CD8-positive, alpha-beta memory T cell (primary cell): ENCODE data around the gene ZNF687. TPM values are rescaled to one million over a fixed set of nuclear protein-coding genes. Genes with fewer than 3 reads are reported as not detected.

Experiments
- CTCF ChIA-PET: fragments of 350-600 bp; sonication (Branson Sonifier 250); formaldehyde crosslinking; loops from one replicate; lab custom pipeline; 2021; ENCODE audit warnings: antibody characterized with exemption; lab: Charles Lee
- POLR2A ChIA-PET: fragments of 350-600 bp; sonication (Branson Sonifier 250); formaldehyde crosslinking; loops from one replicate; lab custom pipeline; 2021; ENCODE audit warnings: antibody characterized with exemption; lab: Charles Lee
- DNase-seq, 5 donors: peaks; one replicate each; pipeline versions ENCODE4 v3.0.0 to v3.0.0-alpha.2; 2020 to 2022; ENCODE audit warnings: mixed read lengths in 1 of 5
- H3K27ac ChIP-seq: one replicate; pipeline ENCODE4 v1.7.0; 2013; ENCODE audit warnings: low read depth, mild to moderate bottlenecking, low read length, moderate library complexity
- H3K27me3 ChIP-seq: 2 replicates; pipeline ENCODE4 v1.7.0; 2013; ENCODE audit warnings: low read length, mild to moderate bottlenecking; ENCODE audit not compliant: insufficient read depth, poor library complexity, severe bottlenecking
- H3K36me3 ChIP-seq: 2 replicates; pipeline ENCODE4 v1.7.0; 2013; ENCODE audit warnings: mild to moderate bottlenecking, low read length, moderate library complexity; ENCODE audit not compliant: insufficient read depth
- H3K4me1 ChIP-seq: 2 replicates; pipeline ENCODE4 v1.7.0; 2013; ENCODE audit warnings: mild to moderate bottlenecking, low read length, moderate library complexity; ENCODE audit not compliant: insufficient read depth
- H3K4me3 ChIP-seq: 2 replicates; pipeline ENCODE4 v1.7.0; 2013; ENCODE audit warnings: mild to moderate bottlenecking, low read length
- H3K9me3 ChIP-seq: 2 replicates; pipeline ENCODE4 v1.7.0; 2013; ENCODE audit warnings: mild to moderate bottlenecking, low read length
- H3K27ac Mint-ChIP-seq, 8 donors: one replicate each; pipeline ENCODE4 v1.8.0; 2020 to 2021; ENCODE audit warnings: mixed read lengths in 8 of 8, mild to moderate bottlenecking in 6 of 8, inconsistent platforms in 3 of 8, moderate library complexity in 3 of 8
- H3K27me3 Mint-ChIP-seq, 2 donors: one replicate each; pipeline ENCODE4 v1.8.0; 2020 to 2021; ENCODE audit warnings: mixed read lengths in 2 of 2, mild to moderate bottlenecking in 1 of 2, moderate library complexity in 1 of 2
- H3K36me3 Mint-ChIP-seq, 3 donors: one replicate each; pipeline ENCODE4 v1.8.0; 2020 to 2021; ENCODE audit warnings: mixed read lengths in 3 of 3, inconsistent platforms in 1 of 3, mild to moderate bottlenecking in 1 of 3
- H3K4me1 Mint-ChIP-seq, 3 donors: one replicate each; pipeline ENCODE4 v1.8.0; 2020 to 2021; ENCODE audit warnings: mixed read lengths in 3 of 3, inconsistent platforms in 1 of 3, mild to moderate bottlenecking in 1 of 3
- H3K4me3 Mint-ChIP-seq, 7 donors: one replicate each; pipeline ENCODE4 v1.8.0; 2020 to 2021; ENCODE audit warnings: mixed read lengths in 7 of 7, mild to moderate bottlenecking in 6 of 7, moderate library complexity in 4 of 7, inconsistent platforms in 2 of 7
- H3K9me3 Mint-ChIP-seq, 5 donors: one replicate each; pipeline ENCODE4 v1.8.0; 2020 to 2022; ENCODE audit warnings: mixed read lengths in 5 of 5, mild to moderate bottlenecking in 3 of 5, moderate library complexity in 2 of 5, inconsistent platforms in 1 of 5
- polyA plus RNA-seq: library from polyadenylated mRNA; unstranded; fragments of 300-500 nt; fragmentation: Illumina TruSeq; gene quantifications from one replicate; pipeline ENCODE4 v1.2.3, GENCODE V29; 2021
- total RNA-seq, 2 experiments: library from RNA; stranded (reverse); gene quantifications; one replicate each; pipeline ENCODE4 v1.2.3, GENCODE V29; 2021

The ZNF687 gene
- 10 to 100 TPM; 23.8 to 26.5 TPM for total RNA-seq
- polyA plus RNA-seq: 1.6 TPM

- Mint-ChIP-seq H3K27me3 (peaks cover 0 to 7% of the 10 kb centered on the region in 2 donors), H3K27ac (peak within 1 kb of the TSS; percentile 96 to 98 (median 98)), H3K36me3 (peaks cover 0 to 38% (median 2%) of the 10 kb centered on the region in 3 donors), H3K4me3 (peak within 1 kb of the TSS; percentile 93 to 98 (median 97)), H3K4me1 (peaks cover 29 to 41% (median 35%) of the 10 kb centered on the region in 3 donors), H3K9me3 (no peaks in the 10 kb centered on the region)
- DNase-seq: peak; percentile 96 to 99 (median 99)
- Histone ChIP-seq H3K36me3 (peaks cover 15% of the 10 kb centered on the region), H3K27ac (peak within 1 kb of the TSS; percentile 98), H3K4me1 (peaks cover 22% of the 10 kb centered on the region), H3K27me3 (no peaks in the 10 kb centered on the region), H3K4me3 (peak within 1 kb of the TSS; percentile 96), H3K9me3 (no peaks in the 10 kb centered on the region)
- ChIA-PET POLR2A (interaction anchor here (0.6 to 1.7 kb wide), 11 partner anchors 10 to 1047 kb away, joined by 3 to 8 read pairs (median 3); partner anchors contain the start of genes PI4KB, PSMB4, PSMD4 and RPRD2), CTCF (interaction anchor here (0.9 to 1.3 kb wide), 7 partner anchors 12 to 58 kb away, joined by 3 to 8 read pairs (median 4); partner anchors contain the start of gene PI4KB)
These were observed at the start of gene ZNF687 for GRCh38 chr1:151281969-151282882. TSS of gene ZNF687 (plus strand) at chr1:151282299. CDS start at chr1:151286292, 3,993 bp downstream.

- Histone ChIP-seq H3K4me1 (no peaks in the 10 kb centered on the region), H3K9me3 (no peaks in the 10 kb centered on the region), H3K4me3 (no peak overlapping the region), H3K27ac (no peak overlapping the region), H3K36me3 (peaks cover 42% of the 10 kb centered on the region), H3K27me3 (no peaks in the 10 kb centered on the region)
- Mint-ChIP-seq H3K27me3 (no peaks in the 10 kb centered on the region), H3K4me3 (no peak overlapping the region), H3K27ac (peak overlapping the region in 1 of 8 donors; percentile 5), H3K9me3 (no peaks in the 10 kb centered on the region), H3K36me3 (peaks cover 14 to 89% (median 37%) of the 10 kb centered on the region in 3 donors), H3K4me1 (no peaks in the 10 kb centered on the region)
- ChIA-PET CTCF (interaction anchor here (0.7 to 1.3 kb wide), 2 partner anchors 17 to 224 kb away, joined by 3 to 5 read pairs; no protein-coding TSS in a partner anchor), POLR2A (no interaction called here)
- DNase-seq: no peak
These were observed 46.9 kb upstream of the ZNF687 start for GRCh38 chr1:151235235-151235634.

DNA sequence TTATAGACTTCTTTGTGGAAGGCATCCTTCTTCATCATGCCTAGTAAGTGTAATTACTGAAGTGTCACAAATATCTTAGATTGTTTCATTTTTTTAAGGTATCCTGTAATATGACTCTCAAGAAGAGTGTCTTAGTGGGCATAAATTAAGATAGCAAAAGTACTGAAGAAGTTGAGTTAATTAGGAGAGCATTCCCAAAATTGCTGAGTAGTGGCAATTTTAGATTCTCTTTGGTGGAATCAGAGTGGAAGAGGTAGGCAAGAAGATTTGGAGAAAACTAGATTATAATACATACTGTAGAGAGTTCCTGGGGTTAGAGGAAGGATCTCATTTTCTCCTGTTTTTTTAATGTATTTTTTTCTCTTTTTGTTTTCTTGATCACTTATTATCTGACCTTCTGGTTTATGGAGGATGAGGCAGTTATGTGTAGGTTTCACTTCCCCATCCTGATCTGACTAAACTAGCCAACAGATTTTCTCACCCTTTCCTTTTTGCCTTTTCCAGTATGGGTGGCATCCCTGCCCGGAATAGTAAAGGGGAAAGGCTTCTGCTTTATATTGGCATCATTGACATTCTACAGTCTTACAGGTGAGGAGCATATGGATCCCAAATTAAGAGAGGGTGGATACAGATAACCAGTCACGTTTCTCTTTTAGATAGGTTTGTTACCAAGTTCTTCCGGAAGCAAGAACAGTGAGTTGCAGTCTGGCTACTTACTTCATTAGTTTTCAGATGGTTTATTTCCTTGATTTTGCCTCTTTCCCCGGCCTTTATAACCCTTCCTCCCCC, 44.2 kb upstream of the ZNF687 start:
- Histone ChIP-seq H3K4me3 (no peak overlapping the region), H3K4me1 (no peaks in the 10 kb centered on the region), H3K36me3 (peaks cover 50% of the 10 kb centered on the region), H3K27me3 (no peaks in the 10 kb centered on the region), H3K27ac (no peak overlapping the region), H3K9me3 (no peaks in the 10 kb centered on the region)
- Mint-ChIP-seq H3K27me3 (no peaks in the 10 kb centered on the region), H3K27ac (peak overlapping the region in 5 of 8 donors; percentile 24 to 90 (median 37)), H3K36me3 (peaks cover 14 to 84% (median 36%) of the 10 kb centered on the region in 3 donors), H3K4me1 (no peaks in the 10 kb centered on the region), H3K4me3 (no peak overlapping the region), H3K9me3 (no peaks in the 10 kb centered on the region)
- ChIA-PET POLR2A (no interaction called here), CTCF (interaction anchor here (2.1 kb wide), 1 partner anchor 12 kb away, joined by 6 read pairs; no protein-coding TSS in a partner anchor)
- no peak for DNase-seq

DNA sequence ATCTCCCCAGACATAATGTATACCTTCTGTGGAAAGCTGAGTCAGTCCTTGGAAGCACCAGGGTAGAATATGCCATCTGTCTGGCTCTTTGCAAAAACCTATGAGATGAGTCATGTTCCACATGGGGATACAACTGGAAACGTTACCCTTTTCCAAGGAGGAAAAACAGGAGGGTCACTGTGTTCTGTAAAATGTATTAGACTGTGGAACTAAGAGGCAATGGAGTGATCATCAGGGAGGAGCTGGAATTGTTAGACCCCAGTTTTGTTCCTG, 43.7 kb upstream of the ZNF687 start:
- H3K36me3 Mint-ChIP-seq: peaks cover 14 to 87% (median 36%) of the 10 kb centered on the region in 3 donors
- no peaks in the 10 kb centered on the region for H3K4me1 ChIP-seq
- POLR2A ChIA-PET: no interaction called here
- no peak overlapping the region for H3K4me3 ChIP-seq
- no peak overlapping the region for H3K27ac ChIP-seq
- H3K27me3 ChIP-seq: no peaks in the 10 kb centered on the region
- H3K9me3 Mint-ChIP-seq: no peaks in the 10 kb centered on the region
- H3K4me3 Mint-ChIP-seq: no peak overlapping the region
- peak overlapping the region in 2 of 8 donors; percentile 10 to 24 for H3K27ac Mint-ChIP-seq
- no peaks in the 10 kb centered on the region for H3K9me3 ChIP-seq
- H3K4me1 Mint-ChIP-seq: no peaks in the 10 kb centered on the region
- H3K27me3 Mint-ChIP-seq: no peaks in the 10 kb centered on the region
- DNase-seq: no peak
- peaks cover 53% of the 10 kb centered on the region for H3K36me3 ChIP-seq
- CTCF ChIA-PET: interaction anchor here (2.1 kb wide), 1 partner anchor 12 kb away, joined by 6 read pairs; no protein-coding TSS in a partner anchor

DNA sequence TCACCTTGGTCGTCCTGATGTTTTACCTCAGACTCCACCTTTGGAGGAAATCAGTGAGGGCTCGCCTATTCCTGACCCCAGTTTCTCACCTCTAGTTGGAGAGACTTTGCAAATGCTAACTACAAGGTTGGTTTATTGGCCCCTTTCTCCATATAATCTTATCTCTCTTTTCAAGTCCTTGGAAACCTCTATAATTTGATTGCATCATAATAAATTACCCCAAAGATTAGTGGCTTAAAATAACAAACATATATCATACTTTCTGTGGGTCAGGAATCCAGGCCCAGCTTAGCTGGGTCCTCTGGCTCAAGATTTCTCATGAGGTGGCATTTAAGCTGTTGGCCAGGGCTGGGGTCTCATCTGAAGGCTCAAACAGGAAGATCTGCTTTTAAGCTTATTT, 39.7 kb upstream of the ZNF687 start:
- Mint-ChIP-seq H3K36me3 (peaks cover 13 to 88% (median 27%) of the 10 kb centered on the region in 3 donors), H3K9me3 (no peaks in the 10 kb centered on the region), H3K4me3 (no peak overlapping the region), H3K27me3 (no peaks in the 10 kb centered on the region), H3K27ac (peak overlapping the region in 2 of 8 donors; percentile 59 to 77), H3K4me1 (no peaks in the 10 kb centered on the region)
- H3K4me3 ChIP-seq: no peak overlapping the region
- no peaks in the 10 kb centered on the region for H3K9me3 ChIP-seq
- no peaks in the 10 kb centered on the region for H3K27me3 ChIP-seq
- peaks cover 59% of the 10 kb centered on the region for H3K36me3 ChIP-seq
- CTCF ChIA-PET: interaction anchor here (1.3 to 2.8 kb wide), 2 partner anchors 10 to 14 kb away, joined by 4 to 16 read pairs; no protein-coding TSS in a partner anchor
- no peaks in the 10 kb centered on the region for H3K4me1 ChIP-seq
- POLR2A ChIA-PET: no interaction called here
- DNase-seq: no peak
- H3K27ac ChIP-seq: no peak overlapping the region

- H3K9me3 Mint-ChIP-seq: no peaks in the 10 kb centered on the region
- ChIA-PET POLR2A (no interaction called here), CTCF (interaction anchor here (2.8 kb wide), 1 partner anchor 8 kb away, joined by 16 read pairs; no protein-coding TSS in a partner anchor)
- Histone ChIP-seq H3K9me3 (no peaks in the 10 kb centered on the region), H3K27me3 (no peaks in the 10 kb centered on the region), H3K27ac (no peak overlapping the region), H3K36me3 (peaks cover 58% of the 10 kb centered on the region), H3K4me3 (no peak overlapping the region), H3K4me1 (no peaks in the 10 kb centered on the region)
- no peak overlapping the region for H3K4me3 Mint-ChIP-seq
- H3K27me3 Mint-ChIP-seq: no peaks in the 10 kb centered on the region
- DNase-seq: no peak
- no peaks in the 10 kb centered on the region for H3K4me1 Mint-ChIP-seq
- H3K27ac Mint-ChIP-seq: peak overlapping the region in 2 of 8 donors; percentile 9 to 54
- peaks cover 7 to 88% (median 24%) of the 10 kb centered on the region in 3 donors for H3K36me3 Mint-ChIP-seq
These were observed 38.3 kb upstream of the ZNF687 start for GRCh38 chr1:151243683-151244216.

DNA sequence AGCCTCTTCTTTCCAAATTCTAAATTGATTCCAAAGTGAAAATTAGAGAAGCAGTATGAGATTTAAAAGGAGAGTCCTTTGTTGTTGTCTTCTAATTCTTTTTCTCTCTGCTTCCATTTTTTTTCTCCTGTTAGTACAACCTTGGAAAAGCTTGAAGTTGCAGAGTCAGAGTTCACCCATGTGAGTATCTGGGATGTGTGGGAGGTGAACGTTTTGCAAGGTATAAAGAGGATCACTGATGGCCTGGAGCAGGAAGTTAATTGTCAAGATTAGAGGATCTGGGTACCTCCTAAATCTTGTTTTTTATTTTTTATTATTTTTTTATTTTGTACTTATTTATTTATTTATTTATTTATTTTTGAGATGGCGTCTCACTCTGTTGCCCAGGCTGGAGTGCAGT, 35.3 kb upstream of the ZNF687 start:
- H3K36me3 ChIP-seq: peaks cover 45% of the 10 kb centered on the region
- no peaks in the 10 kb centered on the region for H3K4me1 ChIP-seq
- H3K27ac ChIP-seq: no peak overlapping the region
- Mint-ChIP-seq H3K9me3 (no peaks in the 10 kb centered on the region), H3K27me3 (no peaks in the 10 kb centered on the region), H3K27ac (no peak overlapping the region), H3K4me3 (no peak overlapping the region), H3K4me1 (peaks cover 0 to 4% (median 3%) of the 10 kb centered on the region in 3 donors), H3K36me3 (peaks cover 5 to 74% (median 24%) of the 10 kb centered on the region in 3 donors)
- DNase-seq: no peak
- CTCF ChIA-PET: no interaction called here
- POLR2A ChIA-PET: no interaction called here
- no peaks in the 10 kb centered on the region for H3K27me3 ChIP-seq
- no peak overlapping the region for H3K4me3 ChIP-seq
- H3K9me3 ChIP-seq: no peaks in the 10 kb centered on the region
